GM18909 (cell line): ENCODE data around the gene CEP104.
"Not testable (repeated sequence)": the region's sequence is repeated elsewhere in the genome, so short reads cannot be mapped to it uniquely, and the experiment has no call there.

ENCODE experiments used
- ATAC-seq: cut with Tn5 transposase; IDR thresholded peaks from one replicate; pipeline ENCODE4 v1.9.1; 2021; ENCODE audit warnings: mild to moderate bottlenecking; ENCODE audit not compliant: unreplicated experiment, poor library complexity

Gene CEP104

GRCh38 chr1:3834701-3835100, 22.3 kb downstream of the CEP104 start:
- no peak for ATAC-seq

- ATAC-seq, result no peak
Observed at GRCh38 chr1:3831689-3832088, 25.3 kb downstream of the CEP104 start.

- no peak for ATAC-seq
Observed at GRCh38 chr1:3828391-3828790, 28.6 kb downstream of the CEP104 start.

- ATAC-seq, result no peak
Observed at GRCh38 chr1:3827813-3828307, 29.2 kb downstream of the CEP104 start.

- no peak for ATAC-seq
Observed at GRCh38 chr1:3825356-3825755, 31.7 kb downstream of the CEP104 start.

- no peak for ATAC-seq
Observed at GRCh38 chr1:3824650-3825049, 32.4 kb downstream of the CEP104 start.

GRCh38 chr1:3822421-3822820, 34.6 kb downstream of the CEP104 start:
- ATAC-seq, result no peak

- no peak for ATAC-seq
Observed at GRCh38 chr1:3821908-3822307, 35.1 kb downstream of the CEP104 start.

GRCh38 chr1:3821447-3821846, 35.6 kb downstream of the CEP104 start:
- no peak for ATAC-seq

GRCh38 chr1:3821004-3821403, 36.0 kb downstream of the CEP104 start:
- no peak for ATAC-seq

- no peak for ATAC-seq
Observed at GRCh38 chr1:3820316-3820715, 36.7 kb downstream of the CEP104 start.

GRCh38 chr1:3819771-3820200, 37.2 kb downstream of the CEP104 start:
- ATAC-seq, result no peak

GRCh38 chr1:3817821-3818597, 39.0 kb downstream of the CEP104 start:
- no peak for ATAC-seq

- ATAC-seq, result no peak
Observed at GRCh38 chr1:3817138-3817740, 39.8 kb downstream of the CEP104 start.

- no peak for ATAC-seq
Observed at GRCh38 chr1:3816331-3817137, 40.5 kb downstream of the CEP104 start.

- no peak for ATAC-seq
Observed at GRCh38 chr1:3814771-3815561, 42.0 kb downstream of the CEP104 start.

- no peak for ATAC-seq
Observed at GRCh38 chr1:3814065-3814464, 42.9 kb downstream of the CEP104 start.

- no peak for ATAC-seq
Observed at GRCh38 chr1:3811595-3811911, 45.5 kb downstream of the CEP104 start.

GRCh38 chr1:3810149-3810761, 46.8 kb downstream of the CEP104 start:
- ATAC-seq, result not testable (repeated sequence)

GRCh38 chr1:3809680-3810079, 47.3 kb downstream of the CEP104 start:
- ATAC-seq, result no peak
